Activated naive CD4-positive, alpha-beta T cell treated with anti-CD3 and anti-CD28 coated beads, Interleukin-2, amount 50 U/mL, for 24 hours (primary cell): Measurements from ENCODE around the gene HOXB8.

Source experiments
- H3K27ac Mint-ChIP-seq: one replicate; pipeline ENCODE4 v1.8.0; 2021; ENCODE audit warnings: mild to moderate bottlenecking, mixed read lengths
- H3K27me3 Mint-ChIP-seq: one replicate; pipeline ENCODE4 v1.8.0; 2021; ENCODE audit warnings: mixed read lengths
- H3K36me3 Mint-ChIP-seq: one replicate; pipeline ENCODE4 v1.8.0; 2021; ENCODE audit warnings: mixed read lengths
- H3K4me1 Mint-ChIP-seq: one replicate; pipeline ENCODE4 v1.8.0; 2021; ENCODE audit warnings: mixed read lengths
- H3K4me3 Mint-ChIP-seq: one replicate; pipeline ENCODE4 v1.8.0; 2021; ENCODE audit warnings: mild to moderate bottlenecking, mixed read lengths
- H3K9me3 Mint-ChIP-seq: one replicate; pipeline ENCODE4 v1.8.0; 2021; ENCODE audit warnings: mixed read lengths

The HOXB8 gene

DNA sequence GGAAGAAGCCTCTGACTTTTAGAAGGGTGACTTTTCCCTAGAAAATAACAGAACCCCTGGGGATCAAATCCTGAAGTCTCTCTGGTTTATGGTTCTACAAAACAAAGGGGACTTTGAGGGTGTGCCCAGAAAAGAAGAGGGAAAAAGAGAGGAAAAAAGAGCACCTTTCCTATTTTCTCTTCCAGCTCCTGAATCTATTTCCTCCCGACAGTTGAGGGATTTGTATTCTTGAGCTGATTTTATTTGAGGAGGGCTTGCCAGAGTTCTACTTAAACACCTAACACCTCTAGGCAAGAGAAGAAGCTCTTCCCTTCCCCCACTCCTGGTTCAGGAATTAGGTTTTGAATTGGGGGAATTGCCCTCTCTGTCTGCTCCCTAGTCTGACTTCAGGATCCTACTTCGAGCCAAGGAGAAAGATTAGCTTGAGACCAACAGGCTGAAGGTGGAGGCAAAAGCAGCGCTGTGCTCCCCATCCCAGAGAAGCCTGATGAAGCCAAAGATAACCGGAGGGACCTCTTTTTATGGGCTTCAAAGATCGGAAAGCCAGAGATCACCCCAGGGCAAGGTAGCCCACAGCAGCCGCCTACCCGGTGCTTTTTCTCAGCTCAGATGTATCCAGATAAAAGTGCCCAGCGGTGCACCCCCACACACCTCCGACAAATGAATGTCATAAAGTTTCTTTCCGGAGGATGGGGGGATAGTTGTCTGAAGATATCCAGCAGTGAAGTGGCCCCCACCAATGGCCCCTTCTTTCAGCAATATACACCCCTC lies 25.8 kb downstream of the HOXB8 start:
- Mint-ChIP-seq H3K4me3 (no peak overlapping the region), H3K27me3 (peaks cover 69% of the 10 kb centered on the region), H3K4me1 (peaks cover 37% of the 10 kb centered on the region), H3K9me3 (no peaks in the 10 kb centered on the region), H3K36me3 (no peaks in the 10 kb centered on the region), H3K27ac (no peak overlapping the region)

DNA sequence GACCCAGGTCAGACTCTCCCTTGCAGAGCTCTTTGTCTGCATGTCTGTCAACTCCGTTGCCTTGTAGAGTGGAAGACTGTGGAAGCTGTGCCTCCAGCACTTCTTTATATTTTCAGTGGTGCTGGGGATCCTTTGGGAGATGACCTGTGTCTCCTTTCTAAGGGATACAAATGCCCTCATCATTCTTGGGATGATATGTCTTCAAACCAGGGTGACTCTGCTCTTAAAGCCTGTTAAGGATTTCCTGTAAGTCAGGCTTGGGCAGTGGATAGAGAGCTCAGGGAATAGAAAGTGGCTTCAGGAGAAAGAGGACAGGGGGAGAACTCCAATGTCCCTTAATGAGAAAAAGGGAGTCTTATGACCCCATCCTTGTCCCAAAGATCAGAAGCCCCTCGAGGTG lies 26.6 kb downstream of the HOXB8 start:
- H3K36me3 Mint-ChIP-seq, result no peaks in the 10 kb centered on the region
- H3K27ac Mint-ChIP-seq, result no peak overlapping the region
- no peak overlapping the region for H3K4me3 Mint-ChIP-seq
- peaks cover 68% of the 10 kb centered on the region for H3K27me3 Mint-ChIP-seq
- H3K9me3 Mint-ChIP-seq, result no peaks in the 10 kb centered on the region
- H3K4me1 Mint-ChIP-seq, result peaks cover 36% of the 10 kb centered on the region

DNA sequence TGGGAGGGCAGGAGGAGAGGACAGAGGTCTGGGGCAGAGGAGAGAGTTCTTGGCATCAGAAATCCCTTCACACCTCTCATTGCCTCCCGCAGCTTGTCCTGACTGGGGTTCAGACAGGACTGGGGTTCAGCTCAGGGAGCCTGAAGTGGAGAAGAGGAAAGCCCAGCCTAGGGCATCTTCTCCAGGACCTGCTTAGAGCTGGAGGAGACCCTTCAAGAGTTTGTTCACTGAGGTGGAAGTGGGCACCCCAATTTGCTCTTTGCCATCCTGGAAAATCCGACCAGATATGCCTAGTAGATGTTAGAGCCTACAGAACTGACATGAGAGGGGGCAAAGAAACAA lies 27.0 kb downstream of the HOXB8 start:
- H3K27ac Mint-ChIP-seq, result no peak overlapping the region
- H3K9me3 Mint-ChIP-seq, result no peaks in the 10 kb centered on the region
- no peak overlapping the region for H3K4me3 Mint-ChIP-seq
- H3K36me3 Mint-ChIP-seq, result no peaks in the 10 kb centered on the region
- peaks cover 66% of the 10 kb centered on the region for H3K27me3 Mint-ChIP-seq
- peaks cover 35% of the 10 kb centered on the region for H3K4me1 Mint-ChIP-seq

DNA sequence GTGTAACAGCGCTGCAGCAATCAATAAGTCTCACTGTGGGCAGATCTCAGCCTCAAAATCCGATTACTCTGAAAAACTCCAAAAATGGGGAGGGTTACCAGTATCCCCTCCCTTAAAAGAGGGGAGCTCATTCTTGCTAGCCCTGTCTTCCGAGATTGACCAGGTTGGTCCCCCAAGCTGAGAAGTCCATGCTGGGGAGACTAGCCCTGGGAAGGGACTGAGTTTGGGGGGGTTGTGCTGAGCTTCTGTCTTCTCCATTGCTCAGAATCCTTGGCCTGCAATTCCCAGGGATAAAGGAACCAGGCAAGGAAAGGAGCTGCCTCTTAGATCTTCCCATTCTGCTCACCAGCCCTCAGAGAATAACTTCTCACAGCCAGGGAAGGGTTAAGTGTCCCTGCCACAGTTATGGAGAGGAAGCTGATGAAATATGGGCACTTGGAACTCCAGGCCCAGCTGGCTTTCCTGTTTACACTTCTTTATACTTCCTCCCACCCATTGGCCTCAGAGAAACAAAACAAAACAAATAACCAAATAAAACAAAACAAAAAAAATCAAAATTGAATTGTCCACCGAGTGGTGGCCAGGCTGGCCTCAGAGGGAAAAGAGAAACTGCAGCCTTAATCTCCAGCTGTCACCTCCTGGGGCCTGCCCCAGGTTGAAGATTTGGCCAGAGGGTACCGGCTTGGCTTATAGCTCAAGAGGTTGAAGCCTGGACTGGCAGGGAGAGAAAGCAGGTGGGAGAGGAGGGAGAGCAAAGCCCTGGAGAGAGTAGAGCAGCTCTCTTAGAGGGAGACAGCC lies 27.6 kb downstream of the HOXB8 start:
- peaks cover 35% of the 10 kb centered on the region for H3K4me1 Mint-ChIP-seq
- no peaks in the 10 kb centered on the region for H3K36me3 Mint-ChIP-seq
- H3K27ac Mint-ChIP-seq, result peak overlapping the region; percentile 70
- peaks cover 64% of the 10 kb centered on the region for H3K27me3 Mint-ChIP-seq
- H3K4me3 Mint-ChIP-seq, result peak overlapping the region; percentile 26
- H3K9me3 Mint-ChIP-seq, result no peaks in the 10 kb centered on the region

DNA sequence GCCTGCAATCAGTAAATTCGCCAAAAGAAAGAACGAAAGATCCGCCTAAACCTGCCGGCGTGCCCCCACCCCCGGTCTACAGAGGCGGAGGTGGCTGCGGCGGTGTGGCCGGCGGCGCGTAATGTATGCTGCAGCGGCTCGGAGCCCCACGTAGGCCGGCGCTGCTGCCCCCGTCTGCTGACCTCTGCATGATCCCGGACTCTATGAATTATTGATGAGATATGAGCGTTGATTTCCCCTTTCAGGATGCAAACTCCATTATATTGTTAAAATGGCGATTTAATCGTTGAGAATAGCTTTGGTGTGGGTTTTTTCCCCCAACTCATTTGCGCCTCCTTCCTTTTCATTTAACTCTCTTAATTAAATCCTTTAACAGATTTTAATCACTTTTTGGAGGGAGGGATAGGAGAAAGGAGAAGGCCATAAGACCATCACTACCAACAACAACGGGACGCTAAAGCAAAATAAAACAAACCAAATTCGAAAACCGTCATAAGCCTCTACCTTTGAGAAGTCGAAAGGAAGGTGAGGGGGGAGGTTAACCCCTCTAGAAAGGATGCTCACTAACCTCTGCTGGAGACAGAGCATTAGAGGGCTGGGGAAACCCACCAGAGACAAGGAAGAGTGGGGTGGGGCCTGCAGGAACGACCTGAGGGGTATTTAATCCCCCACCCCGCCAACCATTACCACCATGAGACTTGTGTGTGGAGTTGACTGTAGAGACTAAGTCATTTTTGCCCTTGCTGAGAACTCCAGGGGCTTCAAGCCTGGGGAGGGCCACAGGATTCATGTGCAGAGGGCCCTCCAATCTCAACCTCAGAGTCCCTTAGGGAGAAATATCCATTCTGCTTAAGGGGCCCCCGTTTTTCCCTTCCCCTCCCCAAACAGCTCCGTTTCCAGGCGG lies 28.5 kb downstream of the HOXB8 start:
- H3K27ac Mint-ChIP-seq, result no peak overlapping the region
- peaks cover 38% of the 10 kb centered on the region for H3K4me1 Mint-ChIP-seq
- H3K4me3 Mint-ChIP-seq, result peak overlapping the region; percentile 95
- peaks cover 65% of the 10 kb centered on the region for H3K27me3 Mint-ChIP-seq
- H3K36me3 Mint-ChIP-seq, result no peaks in the 10 kb centered on the region
- no peaks in the 10 kb centered on the region for H3K9me3 Mint-ChIP-seq

DNA sequence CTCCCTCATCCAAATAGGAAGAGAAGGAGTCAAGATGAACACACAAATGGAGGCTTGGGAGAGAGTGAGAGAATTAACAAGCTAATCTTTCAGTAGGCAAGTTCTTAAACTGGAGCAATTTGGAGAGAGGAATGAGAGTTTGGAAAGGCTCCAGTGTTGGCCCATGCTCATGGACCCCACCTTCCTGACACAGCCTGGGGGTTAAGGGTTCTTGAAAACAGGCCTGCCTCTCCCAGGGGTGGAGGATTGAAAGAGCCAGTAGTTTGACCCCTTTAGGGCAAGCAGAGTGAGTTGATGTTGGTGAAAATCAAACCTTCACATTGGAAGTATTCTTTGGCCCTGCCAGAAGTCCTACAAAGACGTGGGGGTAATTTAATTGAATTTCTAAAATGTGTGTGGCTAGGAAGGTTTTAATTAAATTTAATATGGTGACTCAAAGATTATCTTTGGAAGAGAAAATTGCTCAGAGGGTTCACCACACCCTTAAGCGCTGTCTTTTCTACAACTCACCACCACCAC lies 30.8 kb downstream of the HOXB8 start:
- Mint-ChIP-seq H3K27me3 (peaks cover 67% of the 10 kb centered on the region), H3K4me1 (peaks cover 56% of the 10 kb centered on the region), H3K9me3 (no peaks in the 10 kb centered on the region), H3K4me3 (peak overlapping the region; percentile 28), H3K27ac (peak overlapping the region; percentile 4), H3K36me3 (peaks cover 1% of the 10 kb centered on the region)

DNA sequence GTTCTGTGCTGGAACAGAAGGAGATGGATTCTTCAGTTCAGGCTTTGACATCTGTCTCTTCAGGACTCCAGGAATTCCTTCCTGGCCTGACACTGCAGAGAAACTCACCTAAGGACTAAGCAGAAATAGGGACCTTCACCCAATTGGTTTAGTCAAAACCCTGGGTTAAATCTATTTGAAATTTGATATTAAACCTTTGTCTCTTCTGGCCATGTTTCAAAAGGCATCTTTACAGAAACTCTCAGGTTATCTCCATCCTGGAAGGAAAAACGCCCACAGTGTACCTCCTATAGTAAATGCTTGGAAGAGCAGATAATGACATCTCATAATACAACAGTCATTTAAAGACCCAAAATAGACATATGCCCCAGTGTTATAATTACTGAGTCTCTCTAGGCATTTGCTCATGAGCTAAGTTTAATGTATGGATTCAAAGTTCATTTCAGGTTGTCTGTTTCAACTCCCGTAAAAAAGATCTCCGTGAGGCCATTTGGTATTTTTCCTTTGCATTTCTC lies 31.3 kb downstream of the HOXB8 start:
- peaks cover 71% of the 10 kb centered on the region for H3K27me3 Mint-ChIP-seq
- no peaks in the 10 kb centered on the region for H3K9me3 Mint-ChIP-seq
- H3K4me3 Mint-ChIP-seq, result peak overlapping the region; percentile 28
- H3K4me1 Mint-ChIP-seq, result peaks cover 61% of the 10 kb centered on the region
- H3K27ac Mint-ChIP-seq, result no peak overlapping the region
- H3K36me3 Mint-ChIP-seq, result peaks cover 1% of the 10 kb centered on the region

DNA sequence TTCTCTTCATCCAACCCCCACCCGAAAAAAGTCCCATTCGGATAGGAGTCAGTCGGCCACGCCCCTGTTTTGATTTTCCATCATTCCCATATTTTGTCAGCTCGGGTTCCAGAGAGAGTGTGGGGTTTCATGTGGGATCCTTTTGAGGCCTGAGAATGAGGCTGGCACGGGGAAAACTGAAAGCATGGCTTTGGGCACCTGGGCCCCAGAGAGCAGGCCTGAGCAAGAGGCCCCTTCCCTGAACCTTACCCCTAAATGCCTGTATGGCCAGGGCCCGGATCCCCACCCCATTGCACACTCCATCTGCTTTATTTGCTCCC lies 32.4 kb downstream of the HOXB8 start:
- Mint-ChIP-seq H3K4me3 (peak overlapping the region; percentile 81), H3K27ac (peak overlapping the region; percentile 74), H3K9me3 (no peaks in the 10 kb centered on the region), H3K27me3 (peaks cover 64% of the 10 kb centered on the region), H3K4me1 (peaks cover 67% of the 10 kb centered on the region), H3K36me3 (peaks cover 1% of the 10 kb centered on the region)

DNA sequence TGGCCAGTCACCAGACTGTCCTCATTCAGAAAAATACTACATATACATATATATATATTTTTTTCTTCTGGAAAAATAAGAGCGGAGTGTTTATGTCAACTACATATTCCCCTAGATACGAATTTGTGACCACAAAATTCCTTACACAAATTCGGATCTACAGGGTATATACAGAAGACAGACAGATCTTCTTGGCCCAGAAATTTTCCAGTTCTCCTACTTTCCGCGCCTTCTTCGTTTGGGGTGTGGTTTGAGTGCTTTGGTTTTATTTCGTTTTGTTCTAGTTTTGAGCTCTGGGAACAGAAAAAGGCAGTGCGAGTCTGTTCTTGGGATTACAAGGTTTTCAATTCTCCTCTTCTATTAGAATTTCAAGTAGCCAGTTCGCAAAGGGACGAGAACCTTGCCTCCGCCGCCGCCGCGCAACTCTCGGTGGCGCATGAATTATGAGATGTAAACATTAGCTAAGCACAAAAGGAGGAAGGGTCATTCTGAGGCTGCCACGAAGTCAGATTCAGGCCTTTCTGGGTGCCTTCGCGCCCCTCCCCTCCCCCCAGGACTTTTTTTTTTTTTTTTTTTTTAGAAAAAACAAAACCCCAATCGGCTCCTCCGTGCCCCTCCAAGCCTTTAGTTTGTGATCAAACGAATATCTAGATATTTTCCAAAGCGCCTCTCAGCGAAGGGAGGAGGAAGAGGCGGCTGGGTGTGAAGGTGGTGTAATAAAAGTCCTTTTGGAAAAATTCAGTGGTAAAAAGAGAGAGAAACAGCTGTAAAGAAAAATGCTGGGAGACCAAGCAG lies 35.1 kb downstream of the HOXB8 start:
- no peaks in the 10 kb centered on the region for H3K9me3 Mint-ChIP-seq
- H3K4me1 Mint-ChIP-seq, result peaks cover 63% of the 10 kb centered on the region
- H3K4me3 Mint-ChIP-seq, result peak overlapping the region; percentile 91
- peaks cover 1% of the 10 kb centered on the region for H3K36me3 Mint-ChIP-seq
- H3K27me3 Mint-ChIP-seq, result peaks cover 42% of the 10 kb centered on the region
- H3K27ac Mint-ChIP-seq, result peak overlapping the region; percentile 63

DNA sequence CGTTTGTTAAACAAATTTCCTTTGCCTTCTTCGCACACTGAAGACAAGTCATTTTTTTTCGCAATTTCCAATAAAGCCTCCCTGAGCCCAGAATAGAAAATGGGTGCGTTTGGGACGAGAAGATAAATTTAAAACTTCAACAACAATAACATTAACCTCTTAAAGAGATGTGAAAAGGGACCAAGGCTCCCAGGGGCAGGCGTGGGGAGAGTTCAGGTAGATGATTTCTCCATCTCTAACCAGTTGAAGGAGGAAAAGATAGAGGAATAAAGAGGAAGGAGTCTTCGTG lies 35.7 kb downstream of the HOXB8 start:
- Mint-ChIP-seq H3K27ac (peak overlapping the region; percentile 63), H3K4me3 (peak overlapping the region; percentile 91), H3K4me1 (peaks cover 61% of the 10 kb centered on the region), H3K9me3 (no peaks in the 10 kb centered on the region), H3K27me3 (peaks cover 42% of the 10 kb centered on the region), H3K36me3 (peaks cover 1% of the 10 kb centered on the region)

DNA sequence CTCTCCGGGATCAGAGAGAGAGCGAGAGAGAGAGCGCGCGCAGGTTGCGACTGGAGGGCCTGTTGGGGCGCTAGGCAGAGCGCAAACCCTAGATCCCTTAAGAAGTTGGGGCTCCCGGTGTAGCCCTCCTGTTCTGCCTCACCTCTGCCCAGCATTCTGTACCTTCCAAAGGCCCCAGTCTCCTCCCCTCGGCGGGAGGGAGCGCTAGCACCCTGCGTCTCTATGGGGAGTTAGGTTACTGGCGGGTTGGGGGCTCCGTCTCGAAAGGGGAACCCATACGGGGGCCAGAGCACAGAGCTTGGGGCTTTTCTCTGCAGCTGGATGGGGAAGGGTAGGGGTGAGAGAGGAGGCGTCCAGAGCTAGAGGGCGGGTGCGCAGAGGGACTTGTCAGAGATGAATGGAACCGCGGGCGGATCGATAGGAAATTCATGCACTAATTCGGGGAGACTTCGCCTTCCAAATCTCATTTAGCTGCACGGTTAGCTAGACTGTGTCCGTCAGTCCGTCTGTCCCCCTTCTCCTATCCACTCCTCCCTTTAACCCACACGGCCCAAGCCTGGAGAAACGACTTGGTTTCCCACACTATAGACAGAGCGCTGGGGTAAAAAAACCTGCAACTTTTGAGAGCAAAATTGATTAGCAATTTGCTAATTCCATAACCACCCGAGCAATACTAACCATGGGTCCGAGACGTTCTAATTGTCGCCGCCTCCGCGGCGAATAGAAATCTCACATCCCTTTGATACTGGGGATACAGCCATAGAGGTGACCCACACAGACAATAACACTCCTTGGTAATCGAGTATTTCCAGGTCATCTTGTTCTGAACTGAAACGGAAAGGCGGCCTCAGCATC lies 36.2 kb downstream of the HOXB8 start:
- H3K27me3 Mint-ChIP-seq, result peaks cover 39% of the 10 kb centered on the region
- H3K9me3 Mint-ChIP-seq, result no peaks in the 10 kb centered on the region
- H3K4me1 Mint-ChIP-seq, result peaks cover 64% of the 10 kb centered on the region
- H3K36me3 Mint-ChIP-seq, result peaks cover 1% of the 10 kb centered on the region
- H3K4me3 Mint-ChIP-seq, result peak overlapping the region; percentile 91
- peak overlapping the region; percentile 77 for H3K27ac Mint-ChIP-seq

DNA sequence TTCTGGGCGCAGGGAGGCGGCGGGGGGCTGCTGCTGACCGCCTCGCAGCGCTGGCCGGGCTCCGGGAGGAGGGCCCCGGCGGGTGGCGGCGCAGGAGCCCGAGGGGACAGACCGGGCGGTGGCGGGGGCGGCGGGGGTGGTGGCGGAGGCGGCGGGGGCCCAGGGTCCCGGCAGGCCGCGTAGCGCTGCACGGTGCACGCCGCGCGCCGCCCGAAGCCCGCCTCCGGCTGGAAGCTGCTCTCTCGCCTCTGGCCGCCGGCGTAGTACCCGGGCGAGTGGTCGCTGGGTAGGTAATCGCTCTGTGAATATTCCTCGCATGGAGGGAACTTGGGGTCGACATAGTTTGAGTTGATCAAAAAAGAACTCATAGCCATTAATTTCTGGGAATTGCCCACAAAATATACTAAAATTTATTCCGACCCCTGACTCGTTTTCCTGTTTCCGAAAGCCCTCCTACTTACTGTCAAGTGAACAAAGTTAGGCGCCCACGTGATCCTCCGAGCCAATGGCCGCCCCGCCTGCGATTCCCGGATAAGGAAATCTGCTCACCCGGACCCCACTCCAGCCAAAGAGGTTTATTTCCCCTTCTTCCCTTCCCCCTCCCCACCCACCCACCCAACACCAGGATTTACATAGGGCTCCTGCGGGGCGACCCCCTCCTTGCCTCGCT lies 37.0 kb downstream of the HOXB8 start, which contains the start of gene HOXB4:
TSS of gene HOXB4 (minus strand) at position 405 of the 670 bp plus-strand sequence. CDS start at position 374, 31 bp downstream.
- peaks cover 35% of the 10 kb centered on the region for H3K27me3 Mint-ChIP-seq
- peak within 1 kb of the TSS; percentile 77 for H3K27ac Mint-ChIP-seq
- H3K36me3 Mint-ChIP-seq, result peaks cover 1% of the 10 kb centered on the region
- no peaks in the 10 kb centered on the region for H3K9me3 Mint-ChIP-seq
- peaks cover 67% of the 10 kb centered on the region for H3K4me1 Mint-ChIP-seq
- peak within 1 kb of the TSS; percentile 91 for H3K4me3 Mint-ChIP-seq

DNA sequence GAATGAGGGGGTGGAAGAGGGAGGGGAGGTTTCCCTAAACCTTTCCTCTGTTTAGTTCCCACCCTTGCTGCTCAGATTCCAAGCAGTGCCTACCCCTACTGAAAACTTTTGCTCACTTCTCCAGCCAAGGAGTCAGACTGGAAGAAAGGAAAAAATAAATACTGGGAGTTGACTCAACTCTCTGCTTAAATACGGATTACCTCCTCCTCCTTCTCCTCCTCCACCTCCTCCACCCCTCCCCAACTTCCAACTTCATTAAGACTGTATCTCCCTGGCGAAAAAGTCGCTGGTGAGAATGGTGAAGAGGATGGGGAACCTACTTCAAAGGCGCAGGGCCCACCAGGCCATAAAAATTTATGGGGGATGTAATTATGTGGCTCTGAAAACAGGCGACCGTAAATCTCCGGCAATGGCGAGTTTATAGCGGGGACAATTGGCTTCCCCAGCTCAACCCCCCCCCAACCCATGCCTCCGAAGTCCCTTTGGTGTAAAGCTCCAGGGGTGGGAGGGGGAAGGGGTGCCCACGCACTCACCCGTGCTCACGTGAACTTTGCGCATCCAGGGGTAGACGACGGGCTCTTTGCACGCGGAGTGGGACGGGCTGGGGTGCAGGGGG lies 37.7 kb downstream of the HOXB8 start:
- Mint-ChIP-seq H3K9me3 (no peaks in the 10 kb centered on the region), H3K4me1 (peaks cover 61% of the 10 kb centered on the region), H3K27me3 (peaks cover 30% of the 10 kb centered on the region), H3K27ac (no peak overlapping the region), H3K4me3 (peak overlapping the region; percentile 85), H3K36me3 (peaks cover 1% of the 10 kb centered on the region)
